GM12878 (cell line): ENCODE results near the gene PIEZO2. TPM values are rescaled to one million over a fixed set of nuclear protein-coding genes. Genes with fewer than 3 reads are reported as not detected.

ENCODE experiments used
- BACH1 ChIP-seq: fragments of 450-650 bp; IDR thresholded peaks from 2 replicates; pipeline ENCODE4 v1.6.1; 2017; ENCODE audit warnings: mild to moderate bottlenecking, borderline replicate concordance
- BCL11A ChIP-seq: IDR thresholded peaks from 2 replicates; pipeline ENCODE4 v1.6.1; 2011; ENCODE audit warnings: low read depth, low read length
- BMI1 ChIP-seq: fragments of 450-650 bp; IDR thresholded peaks from 2 replicates; pipeline ENCODE4 v1.6.1; 2016; ENCODE audit warnings: mild to moderate bottlenecking, moderate library complexity, borderline replicate concordance
- CHD4 ChIP-seq: fragments of 200-600 bp; sonication (generic); IDR thresholded peaks from 2 replicates; pipeline ENCODE4 v1.6.1; 2016; ENCODE audit warnings: mild to moderate bottlenecking
- EED ChIP-seq: sonication (generic); IDR thresholded peaks from 2 replicates; pipeline ENCODE4 v1.6.1; 2016; ENCODE audit warnings: antibody characterized with exemption, low read depth
- EGR1 ChIP-seq, 2 experiments: IDR thresholded peaks; 1 replicate in 1 of 2; 2 replicates in 1 of 2; pipeline ENCODE4 v1.6.1; 2011 to 2012; ENCODE audit warnings: low read depth in 2 of 2, low read length in 2 of 2, borderline replicate concordance in 1 of 2, mild to moderate bottlenecking in 1 of 2, moderate library complexity in 1 of 2
- GATAD2B ChIP-seq: fragments of 450-650 bp; conservative IDR thresholded peaks from 2 replicates; pipeline ENCODE4 v1.6.1; 2017; ENCODE audit warnings: low read depth, mild to moderate bottlenecking, moderate library complexity
- HCFC1 ChIP-seq: fragments of 150-350 bp; IDR thresholded peaks from 2 replicates; pipeline ENCODE4 v1.6.1; 2014; ENCODE audit warnings: low read length
- HDAC2 ChIP-seq: fragments of 200-600 bp; sonication (generic); IDR thresholded peaks from 2 replicates; pipeline ENCODE4 v1.6.1; 2017
- JUNB ChIP-seq: IDR thresholded peaks from 2 replicates; pipeline ENCODE4 v1.6.1; 2016; ENCODE audit warnings: antibody characterized with exemption, mild to moderate bottlenecking
- KLF5 ChIP-seq: fragments of 450-650 bp; IDR thresholded peaks from 2 replicates; pipeline ENCODE4 v1.6.1; 2014; ENCODE audit warnings: mild to moderate bottlenecking; ENCODE audit not compliant: partially characterized antibody
- LARP7 ChIP-seq: fragments of 450-650 bp; IDR thresholded peaks from 2 replicates; pipeline ENCODE4 v1.6.1; 2017; ENCODE audit warnings: mild to moderate bottlenecking
- MXI1 ChIP-seq: fragments of 150-350 bp; IDR thresholded peaks from 2 replicates; pipeline ENCODE4 v1.6.1; 2011; ENCODE audit warnings: low read depth, mild to moderate bottlenecking, inconsistent platforms, low read length, improper control_type of control experiment
- NFXL1 ChIP-seq: fragments of 450-650 bp; IDR thresholded peaks from 2 replicates; pipeline ENCODE4 v1.6.1; 2017; ENCODE audit warnings: antibody characterized with exemption, mild to moderate bottlenecking, borderline replicate concordance
- PML ChIP-seq: IDR thresholded peaks from 2 replicates; pipeline ENCODE4 v1.6.1; 2012; ENCODE audit warnings: low read length, inconsistent platforms
- POLR2AphosphoS2 ChIP-seq: IDR thresholded peaks from 2 replicates; pipeline ENCODE4 v1.6.1; 2011; ENCODE audit warnings: low read depth, mild to moderate bottlenecking, low read length, improper control_type of control experiment, moderate library complexity
- RBBP5 ChIP-seq: fragments of 200-600 bp; sonication (generic); conservative IDR thresholded peaks from 2 replicates; pipeline ENCODE4 v1.6.1; 2016
- RCOR1 ChIP-seq: conservative IDR thresholded peaks from 2 replicates; pipeline ENCODE4 v1.6.1; 2012; ENCODE audit warnings: low read depth, low read length, improper control_type of control experiment
- RELA ChIP-seq: fragments of 450-650 bp; IDR thresholded peaks from 2 replicates; pipeline ENCODE4 v1.8.0; 2014; ENCODE audit warnings: borderline replicate concordance; ENCODE audit not compliant: partially characterized antibody
- RFX5 ChIP-seq: IDR thresholded peaks from 2 replicates; pipeline ENCODE4 v1.6.1; 2011; ENCODE audit warnings: low read depth, low read length, improper control_type of control experiment
- RUNX3 ChIP-seq: IDR thresholded peaks from 2 replicates; pipeline ENCODE4 v1.6.1; 2012; ENCODE audit warnings: low read length, inconsistent platforms
- SMAD5 ChIP-seq: IDR thresholded peaks from 2 replicates; pipeline ENCODE4 v1.6.1; 2016; ENCODE audit warnings: antibody characterized with exemption, low read depth
- SPI1 ChIP-seq: IDR thresholded peaks from 2 replicates; pipeline ENCODE4 v1.6.1; 2011; ENCODE audit warnings: low read depth, mild to moderate bottlenecking, low read length, moderate library complexity, borderline replicate concordance; ENCODE audit not compliant: insufficient read depth
- STAT1 ChIP-seq: fragments of 450-650 bp; conservative IDR thresholded peaks from 2 replicates; pipeline ENCODE4 v1.6.1; 2014; ENCODE audit warnings: antibody characterized with exemption, mild to moderate bottlenecking
- TCF7 ChIP-seq: IDR thresholded peaks from 2 replicates; pipeline ENCODE4 v1.6.1; 2014; ENCODE audit warnings: antibody characterized with exemption, borderline replicate concordance
- YY1 ChIP-seq: IDR thresholded peaks from 2 replicates; pipeline ENCODE4 v1.6.1; 2011; ENCODE audit warnings: low read depth, mild to moderate bottlenecking, low read length
- ZNF24 ChIP-seq: fragments of 450-650 bp; IDR thresholded peaks from 2 replicates; pipeline ENCODE4 v1.6.1; 2017; ENCODE audit warnings: antibody characterized with exemption, mild to moderate bottlenecking
- ZNF274 ChIP-seq: IDR thresholded peaks from one replicate; pipeline ENCODE4 v1.8.0; 2011; ENCODE audit not compliant: insufficient read length, insufficient read depth
- polyA plus RNA-seq, 11 experiments: library from polyadenylated mRNA; depleted of rRNA in 4 of 11; unstranded in 6 of 11; stranded (reverse) in 5 of 11; fragments of >200 nt; fragmentation: Nextera tagmentation in 4 of 11; fragmentation: Illumina TruSeq in 1 of 11; extraction: Ambion mirVana in 4 of 11; extraction: Trizol in 1 of 11; gene quantifications; 1 replicate in 1 of 11; 2 replicates in 10 of 11; pipeline versions ENCODE4 v1.2.1 to v1.2.3, GENCODE V29; 2011 to 2016; ENCODE audit warnings: inconsistent platforms in 2 of 11, missing spikeins in 2 of 11, low read depth in 1 of 11
- total RNA-seq, 4 experiments: library from RNA; depleted of rRNA in 3 of 4; stranded (reverse); fragments of >200 nt in 3 of 4; fragmentation: Illumina TruSeq in 1 of 4; extraction: Trizol in 1 of 4; gene quantifications; 2 replicates each; pipeline versions ENCODE4 v1.2.1 to v1.2.3, GENCODE V29; 2013 to 2021
- TF ChIP-seq, protein P1 (sequence below): fragments of 450-650 bp; IDR thresholded peaks from 2 replicates; pipeline ENCODE4 v1.6.1; 2017; ENCODE audit warnings: mild to moderate bottlenecking, low read depth, inconsistent platforms; ENCODE audit not compliant: poor library complexity, severe bottlenecking
- TF ChIP-seq, protein P2 (sequence below): fragments of 450-650 bp; IDR thresholded peaks from 2 replicates; pipeline ENCODE4 v1.6.1; 2017; ENCODE audit warnings: mild to moderate bottlenecking

Gene PIEZO2
- total and polyA plus RNA-seq, 10 of the 15 experiments (the other 5 are each of a cell fraction or from before 2014, with no cell fraction given) = 6.7 to 42.3 (median 27.4) TPM

DNA sequence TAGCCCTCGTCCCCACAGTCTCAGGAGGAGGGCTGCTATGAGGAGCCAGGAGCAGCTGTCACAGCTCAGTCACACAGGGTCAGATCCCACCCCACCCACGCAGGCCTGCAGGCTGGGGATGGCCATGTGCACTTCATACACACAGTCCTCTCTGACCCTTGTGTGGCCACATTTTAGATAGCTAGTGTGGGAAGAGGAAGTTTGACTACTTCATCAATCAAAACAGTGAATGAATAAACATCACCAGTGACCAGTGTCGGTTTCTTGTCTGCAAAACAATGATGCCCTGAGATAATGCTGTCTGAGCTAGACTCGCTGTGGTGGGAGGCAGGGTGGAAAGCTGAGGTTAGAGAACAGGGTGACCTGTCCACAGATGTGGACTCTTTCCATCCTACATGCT is 107.1 kb downstream of the PIEZO2 start (continued):
- TF ChIP-seq, protein P1, sequence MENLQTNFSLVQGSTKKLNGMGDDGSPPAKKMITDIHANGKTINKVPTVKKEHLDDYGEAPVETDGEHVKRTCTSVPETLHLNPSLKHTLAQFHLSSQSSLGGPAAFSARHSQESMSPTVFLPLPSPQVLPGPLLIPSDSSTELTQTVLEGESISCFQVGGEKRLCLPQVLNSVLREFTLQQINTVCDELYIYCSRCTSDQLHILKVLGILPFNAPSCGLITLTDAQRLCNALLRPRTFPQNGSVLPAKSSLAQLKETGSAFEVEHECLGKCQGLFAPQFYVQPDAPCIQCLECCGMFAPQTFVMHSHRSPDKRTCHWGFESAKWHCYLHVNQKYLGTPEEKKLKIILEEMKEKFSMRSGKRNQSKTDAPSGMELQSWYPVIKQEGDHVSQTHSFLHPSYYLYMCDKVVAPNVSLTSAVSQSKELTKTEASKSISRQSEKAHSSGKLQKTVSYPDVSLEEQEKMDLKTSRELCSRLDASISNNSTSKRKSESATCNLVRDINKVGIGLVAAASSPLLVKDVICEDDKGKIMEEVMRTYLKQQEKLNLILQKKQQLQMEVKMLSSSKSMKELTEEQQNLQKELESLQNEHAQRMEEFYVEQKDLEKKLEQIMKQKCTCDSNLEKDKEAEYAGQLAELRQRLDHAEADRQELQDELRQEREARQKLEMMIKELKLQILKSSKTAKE = no peak
- TF ChIP-seq JUNB (no peak), RUNX3 (peak; percentile 56), HDAC2 (no peak), MXI1 (no peak), EED (no peak), KLF5 (no peak), NFXL1 (no peak), STAT1 (no peak), CHD4 (no peak), PML (no peak), LARP7 (no peak), SPI1 (no peak), POLR2AphosphoS2 (no peak), ZNF274 (no peak), RBBP5 (no peak), ZNF24 (0 out of 2 replicates have a peak, but pooled peaks have one; percentile 29), RELA (no peak), EGR1 (IDR thresholded peaks at IDR 0.05; ENCODE audit: borderline replicate concordance in 1 of 2, low read depth in 2 of 2, low read length in 2 of 2) (peak in 1 of 2 experiments; percentile 91; a peak in 2 of 3 replicates), HCFC1 (no peak), GATAD2B (0 out of 2 replicates have a peak, but pooled peaks have one; percentile 39), YY1 (no peak), BMI1 (no peak), SMAD5 (no peak), TCF7 (no peak), BACH1 (no peak), BCL11A (no peak), RCOR1 (no peak), RFX5 (no peak; the same call in 1 of the 2 replicates)
- TF ChIP-seq, protein P2, sequence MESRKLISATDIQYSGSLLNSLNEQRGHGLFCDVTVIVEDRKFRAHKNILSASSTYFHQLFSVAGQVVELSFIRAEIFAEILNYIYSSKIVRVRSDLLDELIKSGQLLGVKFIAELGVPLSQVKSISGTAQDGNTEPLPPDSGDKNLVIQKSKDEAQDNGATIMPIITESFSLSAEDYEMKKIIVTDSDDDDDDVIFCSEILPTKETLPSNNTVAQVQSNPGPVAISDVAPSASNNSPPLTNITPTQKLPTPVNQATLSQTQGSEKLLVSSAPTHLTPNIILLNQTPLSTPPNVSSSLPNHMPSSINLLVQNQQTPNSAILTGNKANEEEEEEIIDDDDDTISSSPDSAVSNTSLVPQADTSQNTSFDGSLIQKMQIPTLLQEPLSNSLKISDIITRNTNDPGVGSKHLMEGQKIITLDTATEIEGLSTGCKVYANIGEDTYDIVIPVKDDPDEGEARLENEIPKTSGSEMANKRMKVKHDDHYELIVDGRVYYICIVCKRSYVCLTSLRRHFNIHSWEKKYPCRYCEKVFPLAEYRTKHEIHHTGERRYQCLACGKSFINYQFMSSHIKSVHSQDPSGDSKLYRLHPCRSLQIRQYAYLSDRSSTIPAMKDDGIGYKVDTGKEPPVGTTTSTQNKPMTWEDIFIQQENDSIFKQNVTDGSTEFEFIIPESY = no peak
